ENCODE data around the gene STOML1. TPM values are rescaled to one million over a fixed set of nuclear protein-coding genes. Genes with fewer than 3 reads are reported as not detected.

STOML1 gene
- total RNA-seq, 2 experiments from 2014 or later: 4.6 to 5.3 TPM

DNA sequence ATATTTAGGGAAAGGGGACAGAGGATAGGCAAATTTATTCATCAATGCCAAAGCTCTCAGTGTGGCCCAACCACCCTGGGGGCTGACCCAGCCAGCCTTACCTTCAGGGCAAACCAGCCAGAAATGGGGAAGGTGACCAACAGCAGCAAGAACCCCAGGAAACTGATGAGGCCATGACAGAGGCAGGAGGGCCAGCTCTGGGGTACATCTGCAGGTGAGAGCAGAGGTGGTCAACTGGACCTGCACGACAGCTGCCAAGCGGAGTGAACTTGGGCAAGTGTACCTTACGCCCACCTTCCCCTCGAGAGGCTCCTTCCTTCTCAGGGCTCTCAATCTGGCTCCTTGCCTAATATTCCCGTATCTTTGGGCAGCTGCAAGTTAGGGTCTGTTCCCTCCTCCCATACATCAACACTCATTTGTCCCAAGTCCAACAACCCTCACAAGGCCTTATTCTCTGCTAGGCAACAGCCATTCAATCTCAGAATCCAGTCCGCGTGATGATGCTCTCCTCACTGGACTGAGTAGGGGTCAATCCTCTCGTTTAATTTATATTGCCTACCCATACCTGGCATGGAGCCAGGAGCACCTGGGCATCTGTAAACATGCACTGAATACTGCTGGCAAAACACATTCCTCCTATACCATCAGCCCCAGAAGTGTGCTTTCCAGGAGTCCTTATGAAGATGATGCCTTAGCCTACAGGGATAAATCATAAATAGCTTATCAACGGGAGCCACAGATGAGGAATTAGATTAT, 1.7 kb downstream of the STOML1 start:
- H3K27ac Mint-ChIP-seq: no peak overlapping the region
- peaks cover 35% of the 10 kb centered on the region for H3K4me1 Mint-ChIP-seq (ENCODE audit: low read depth)
- H3K4me3 ChIP-seq (ENCODE audit: low read length): no peak overlapping the region
- DNase-seq (no peak), ATAC-seq (ENCODE audit: poor library complexity) (no peak)
- CTCF ChIA-PET: interaction anchor here (1.0 to 2.9 kb wide), 3 partner anchors 17 to 39 kb away, joined by 3 to 10 read pairs (median 4); no protein-coding TSS in a partner anchor
- H3K4me3 Mint-ChIP-seq: peak overlapping the region; percentile 82
- H3K36me3 Mint-ChIP-seq (ENCODE audit: low read depth): peaks cover 30% of the 10 kb centered on the region
- H3K27ac ChIP-seq (ENCODE audit: low read depth in 1 of 2, low read length in 2 of 2): no peak overlapping the region
- TF ChIP-seq, protein P1, sequence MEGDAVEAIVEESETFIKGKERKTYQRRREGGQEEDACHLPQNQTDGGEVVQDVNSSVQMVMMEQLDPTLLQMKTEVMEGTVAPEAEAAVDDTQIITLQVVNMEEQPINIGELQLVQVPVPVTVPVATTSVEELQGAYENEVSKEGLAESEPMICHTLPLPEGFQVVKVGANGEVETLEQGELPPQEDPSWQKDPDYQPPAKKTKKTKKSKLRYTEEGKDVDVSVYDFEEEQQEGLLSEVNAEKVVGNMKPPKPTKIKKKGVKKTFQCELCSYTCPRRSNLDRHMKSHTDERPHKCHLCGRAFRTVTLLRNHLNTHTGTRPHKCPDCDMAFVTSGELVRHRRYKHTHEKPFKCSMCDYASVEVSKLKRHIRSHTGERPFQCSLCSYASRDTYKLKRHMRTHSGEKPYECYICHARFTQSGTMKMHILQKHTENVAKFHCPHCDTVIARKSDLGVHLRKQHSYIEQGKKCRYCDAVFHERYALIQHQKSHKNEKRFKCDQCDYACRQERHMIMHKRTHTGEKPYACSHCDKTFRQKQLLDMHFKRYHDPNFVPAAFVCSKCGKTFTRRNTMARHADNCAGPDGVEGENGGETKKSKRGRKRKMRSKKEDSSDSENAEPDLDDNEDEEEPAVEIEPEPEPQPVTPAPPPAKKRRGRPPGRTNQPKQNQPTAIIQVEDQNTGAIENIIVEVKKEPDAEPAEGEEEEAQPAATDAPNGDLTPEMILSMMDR (IDR thresholded peaks at IDR 0.05): no peak
- H3K9me3 ChIP-seq (ENCODE audit: control insufficient read depth in 1 of 2, insufficient read depth in 1 of 2, low read length in 2 of 2): no peaks in the 10 kb centered on the region
- intact Hi-C loops (cut with DNase I, micrococcal nuclease): loop anchor here (5.0 to 10.0 kb wide), 10 partner anchors 472 to 1634 kb away; partner anchors contain the start of genes ARID3B (in 1 of the 2), C15orf39 (in 1 of the 2), CLK3 (in 1 of the 2) and COX5A (in 1 of the 2)
- no peaks in the 10 kb centered on the region for H3K27me3 Mint-ChIP-seq
- H3K4me1 ChIP-seq (ENCODE audit: insufficient read depth, low read length): peaks cover 39% of the 10 kb centered on the region
- POLR2A ChIA-PET: no interaction called here
- H3K9me3 Mint-ChIP-seq: no peaks in the 10 kb centered on the region
- H3K36me3 ChIP-seq (ENCODE audit: insufficient read depth, low read length): peaks cover 2% of the 10 kb centered on the region
- H3K27me3 ChIP-seq (ENCODE audit: control insufficient read depth in 1 of 2, insufficient read depth in 2 of 2, low read length in 2 of 2): no peaks in the 10 kb centered on the region

DNA sequence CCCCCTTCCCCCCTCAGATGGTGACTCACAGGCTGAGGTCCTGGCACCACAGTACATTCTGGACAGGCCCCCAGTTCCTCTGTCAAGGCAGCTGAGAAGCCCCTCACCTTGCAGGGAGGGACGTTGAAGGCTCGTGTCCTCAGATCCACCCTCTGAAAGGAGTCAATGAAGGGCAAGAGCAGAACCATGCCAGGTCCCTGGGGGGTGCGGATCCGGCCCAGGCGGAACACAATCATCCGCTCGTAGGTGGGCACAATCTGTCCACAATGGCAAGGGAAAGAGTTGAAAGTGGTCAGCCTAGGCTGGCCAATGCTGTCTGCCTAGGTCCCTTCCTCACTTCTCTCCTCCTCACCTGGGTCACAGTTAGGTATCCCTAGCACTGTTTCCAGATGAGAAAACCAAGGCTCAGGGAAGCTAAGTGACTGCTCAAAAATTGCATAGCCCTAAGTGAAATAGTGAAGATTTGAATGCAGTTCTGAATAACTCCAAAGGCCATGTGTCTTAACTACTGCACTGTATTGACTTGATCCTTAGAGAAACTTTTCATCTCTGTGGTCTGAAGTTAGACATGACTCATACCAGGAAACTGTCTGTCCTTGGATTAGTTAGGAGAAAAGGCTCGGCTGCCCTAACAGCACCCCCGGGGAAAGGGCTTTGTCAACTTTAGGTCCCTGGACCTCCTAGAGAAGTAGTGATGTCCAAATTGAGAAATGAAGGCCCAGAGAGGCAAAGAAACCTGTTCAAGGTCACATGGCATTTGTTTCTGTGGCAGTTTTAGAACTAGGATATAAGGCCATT, 2.9 kb downstream of the STOML1 start:
- TF ChIP-seq, protein P1 (IDR thresholded peaks at IDR 0.05): no peak
- Histone ChIP-seq H3K27ac (ENCODE audit: low read depth in 1 of 2, low read length in 2 of 2) (no peak overlapping the region), H3K36me3 (ENCODE audit: insufficient read depth, low read length) (peaks cover 6% of the 10 kb centered on the region), H3K9me3 (ENCODE audit: control insufficient read depth in 1 of 2, insufficient read depth in 1 of 2, low read length in 2 of 2) (no peaks in the 10 kb centered on the region), H3K4me1 (ENCODE audit: insufficient read depth, low read length) (peaks cover 37% of the 10 kb centered on the region), H3K27me3 (ENCODE audit: control insufficient read depth in 1 of 2, insufficient read depth in 2 of 2, low read length in 2 of 2) (no peaks in the 10 kb centered on the region), H3K4me3 (ENCODE audit: low read length) (no peak overlapping the region)
- Mint-ChIP-seq H3K27me3 (no peaks in the 10 kb centered on the region), H3K27ac (no peak overlapping the region), H3K4me1 (ENCODE audit: low read depth) (peaks cover 27% of the 10 kb centered on the region), H3K36me3 (ENCODE audit: low read depth) (peaks cover 27% of the 10 kb centered on the region), H3K9me3 (no peaks in the 10 kb centered on the region), H3K4me3 (peak overlapping the region; percentile 20)
- ChIA-PET CTCF (interaction anchor here (1.0 to 1.5 kb wide), 2 partner anchors 30 to 38 kb away, joined by 3 to 4 read pairs; no protein-coding TSS in a partner anchor), POLR2A (no interaction called here)
- ATAC-seq (ENCODE audit: poor library complexity) (no peak), DNase-seq (no peak)
- intact Hi-C loops (cut with DNase I, micrococcal nuclease): no loop called here

DNA sequence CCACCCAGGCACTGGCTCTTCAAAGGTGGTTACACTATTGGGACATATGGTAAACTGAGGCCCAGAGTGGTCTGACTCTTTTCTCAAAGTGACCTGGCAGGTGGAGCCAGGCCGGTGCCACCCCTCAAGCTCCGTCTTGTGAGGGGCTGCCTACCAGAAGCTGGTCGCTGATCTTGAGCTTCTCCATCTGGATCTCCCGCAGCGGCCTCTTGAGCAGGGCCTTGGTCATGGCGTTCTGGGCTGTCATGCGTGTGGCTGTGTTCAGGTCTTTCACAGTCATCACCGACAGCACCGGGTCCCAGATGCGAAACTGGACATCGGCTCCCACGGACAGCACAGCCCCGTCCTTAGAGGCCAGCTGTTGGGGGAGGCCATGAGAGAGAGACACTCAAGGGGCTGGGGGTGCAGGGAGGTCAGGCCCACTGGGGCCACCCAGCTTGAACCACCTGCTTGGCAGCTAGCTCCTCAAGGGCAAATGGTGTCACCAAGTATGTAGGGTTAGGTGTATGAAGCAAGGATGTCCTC, 3.6 kb downstream of the STOML1 start:
- ChIA-PET CTCF (interaction anchor here (1.5 kb wide), 1 partner anchor 37 kb away, joined by 3 read pairs; no protein-coding TSS in a partner anchor), POLR2A (no interaction called here)
- H3K27me3 Mint-ChIP-seq: no peaks in the 10 kb centered on the region
- intact Hi-C loops (cut with DNase I, micrococcal nuclease): no loop called here
- peaks cover 20% of the 10 kb centered on the region for H3K4me1 Mint-ChIP-seq (ENCODE audit: low read depth)
- TF ChIP-seq, protein P1 (IDR thresholded peaks at IDR 0.05): no peak
- Histone ChIP-seq H3K9me3 (ENCODE audit: control insufficient read depth in 1 of 2, insufficient read depth in 1 of 2, low read length in 2 of 2) (no peaks in the 10 kb centered on the region), H3K36me3 (ENCODE audit: insufficient read depth, low read length) (peaks cover 6% of the 10 kb centered on the region), H3K27ac (ENCODE audit: low read depth in 1 of 2, low read length in 2 of 2) (no peak overlapping the region), H3K4me3 (ENCODE audit: low read length) (no peak overlapping the region), H3K4me1 (ENCODE audit: insufficient read depth, low read length) (peaks cover 33% of the 10 kb centered on the region), H3K27me3 (ENCODE audit: control insufficient read depth in 1 of 2, insufficient read depth in 2 of 2, low read length in 2 of 2) (no peaks in the 10 kb centered on the region)
- H3K4me3 Mint-ChIP-seq: no peak overlapping the region
- ATAC-seq (ENCODE audit: poor library complexity) (no peak), DNase-seq (no peak)
- H3K27ac Mint-ChIP-seq: no peak overlapping the region
- no peaks in the 10 kb centered on the region for H3K9me3 Mint-ChIP-seq
- H3K36me3 Mint-ChIP-seq (ENCODE audit: low read depth): peaks cover 31% of the 10 kb centered on the region

Measured in CD4-positive, alpha-beta T cell (primary cell).